HTERT RPE-1 (cell line): ENCODE results near the gene PRICKLE2.

Experiments
- in situ Hi-C: fragments of 300-500 bp; cut with MboI; formaldehyde crosslinking; loops from 4 replicates; pipeline ENCODE4 v1.14.3; 2020; ENCODE audit warnings: low sequenced_read_pairs

Gene PRICKLE2

GRCh38 chr3:64220161-64220914 is 4.9 kb downstream of the PRICKLE2 start:
- in situ Hi-C loops: no loop called here

- in situ Hi-C loops: no loop called here
Measured at GRCh38 chr3:64218746-64219145, 6.5 kb downstream of the PRICKLE2 start.

- in situ Hi-C loops: no loop called here
Measured at GRCh38 chr3:64218329-64218728, 6.9 kb downstream of the PRICKLE2 start.

- in situ Hi-C loops: no loop called here
Measured at GRCh38 chr3:64216274-64217147, 8.8 kb downstream of the PRICKLE2 start.

- in situ Hi-C loops: no loop called here
Measured at GRCh38 chr3:64215559-64215958, 9.7 kb downstream of the PRICKLE2 start.

GRCh38 chr3:64215103-64215502 is 10.2 kb downstream of the PRICKLE2 start:
- in situ Hi-C loops: no loop called here

GRCh38 chr3:64214381-64215018 is 10.8 kb downstream of the PRICKLE2 start:
- in situ Hi-C loops: no loop called here

GRCh38 chr3:64213962-64214379 is 11.3 kb downstream of the PRICKLE2 start:
- in situ Hi-C loops: no loop called here

- in situ Hi-C loops: no loop called here
Measured at GRCh38 chr3:64213224-64213878, 11.9 kb downstream of the PRICKLE2 start.

- in situ Hi-C loops: no loop called here
Measured at GRCh38 chr3:64209866-64210621, 15.2 kb downstream of the PRICKLE2 start.

- in situ Hi-C loops: no loop called here
Measured at GRCh38 chr3:64207289-64208080, 17.8 kb downstream of the PRICKLE2 start.

GRCh38 chr3:64203969-64204908 is 21.0 kb downstream of the PRICKLE2 start:
- in situ Hi-C loops: no loop called here

- in situ Hi-C loops: no loop called here
Measured at GRCh38 chr3:64203216-64203615, 22.1 kb downstream of the PRICKLE2 start.

- in situ Hi-C loops: no loop called here
Measured at GRCh38 chr3:64199932-64200331, 25.3 kb downstream of the PRICKLE2 start.

GRCh38 chr3:64196236-64196929 is 28.9 kb downstream of the PRICKLE2 start:
- in situ Hi-C loops: no loop called here

- in situ Hi-C loops: no loop called here
Measured at GRCh38 chr3:64195789-64196188, 29.5 kb downstream of the PRICKLE2 start.

- in situ Hi-C loops: no loop called here
Measured at GRCh38 chr3:64191822-64192221, 33.4 kb downstream of the PRICKLE2 start.
